ENCODE data around the gene EIF4H. TPM values are rescaled to one million over a fixed set of nuclear protein-coding genes. Genes with fewer than 3 reads are reported as not detected.

The EIF4H gene
- total RNA-seq, 1 experiment from 2014 or later: 318 TPM

DNA sequence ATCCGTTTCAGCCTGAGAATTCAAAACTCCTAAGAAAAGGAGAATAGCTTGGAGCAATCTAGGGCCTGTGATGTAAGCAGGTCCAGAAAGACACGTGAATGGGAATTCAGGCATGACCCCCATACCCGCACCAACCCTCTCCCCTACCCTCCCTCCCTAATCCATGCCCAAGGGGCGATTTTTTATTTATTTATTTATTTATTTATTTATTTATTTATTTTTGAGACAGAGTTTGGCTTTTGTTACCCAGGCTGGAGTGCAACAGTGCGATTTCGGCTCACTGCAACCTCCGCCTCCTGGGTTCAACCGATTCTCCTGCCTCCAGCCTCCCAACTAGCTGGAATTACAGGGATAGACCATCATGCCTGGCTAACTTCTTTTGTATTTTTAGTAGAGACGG is 16.6 kb upstream of the EIF4H start:
- Histone ChIP-seq H3K4me1 (ENCODE audit: control insufficient read depth, insufficient read depth, low read length) (no peaks in the 10 kb centered on the region), H3K27ac (ENCODE audit: low read length) (no peak overlapping the region), H3K27me3 (ENCODE audit: control insufficient read depth, insufficient read depth, low read length) (no peaks in the 10 kb centered on the region), H3K36me3 (ENCODE audit: control insufficient read depth, insufficient read depth, low read length) (no peaks in the 10 kb centered on the region), H3K9me3 (ENCODE audit: control insufficient read depth, insufficient read depth, low read depth, low read length) (no peaks in the 10 kb centered on the region), H3K4me3 (ENCODE audit: low read depth in 2 of 2, low read length in 2 of 2) (no peak overlapping the region)
- TF ChIP-seq POLR2AphosphoS5 (IDR thresholded peaks at IDR 0.05; ENCODE audit: low read depth, low read length) (no peak), TCF7L2 (IDR thresholded peaks at IDR 0.05; ENCODE audit: low read depth, low read length) (no peak), SIN3A (IDR thresholded peaks at IDR 0.05; ENCODE audit: borderline replicate concordance, insufficient read depth, low read depth, low read length) (no peak)
- TF ChIP-seq, protein P1, sequence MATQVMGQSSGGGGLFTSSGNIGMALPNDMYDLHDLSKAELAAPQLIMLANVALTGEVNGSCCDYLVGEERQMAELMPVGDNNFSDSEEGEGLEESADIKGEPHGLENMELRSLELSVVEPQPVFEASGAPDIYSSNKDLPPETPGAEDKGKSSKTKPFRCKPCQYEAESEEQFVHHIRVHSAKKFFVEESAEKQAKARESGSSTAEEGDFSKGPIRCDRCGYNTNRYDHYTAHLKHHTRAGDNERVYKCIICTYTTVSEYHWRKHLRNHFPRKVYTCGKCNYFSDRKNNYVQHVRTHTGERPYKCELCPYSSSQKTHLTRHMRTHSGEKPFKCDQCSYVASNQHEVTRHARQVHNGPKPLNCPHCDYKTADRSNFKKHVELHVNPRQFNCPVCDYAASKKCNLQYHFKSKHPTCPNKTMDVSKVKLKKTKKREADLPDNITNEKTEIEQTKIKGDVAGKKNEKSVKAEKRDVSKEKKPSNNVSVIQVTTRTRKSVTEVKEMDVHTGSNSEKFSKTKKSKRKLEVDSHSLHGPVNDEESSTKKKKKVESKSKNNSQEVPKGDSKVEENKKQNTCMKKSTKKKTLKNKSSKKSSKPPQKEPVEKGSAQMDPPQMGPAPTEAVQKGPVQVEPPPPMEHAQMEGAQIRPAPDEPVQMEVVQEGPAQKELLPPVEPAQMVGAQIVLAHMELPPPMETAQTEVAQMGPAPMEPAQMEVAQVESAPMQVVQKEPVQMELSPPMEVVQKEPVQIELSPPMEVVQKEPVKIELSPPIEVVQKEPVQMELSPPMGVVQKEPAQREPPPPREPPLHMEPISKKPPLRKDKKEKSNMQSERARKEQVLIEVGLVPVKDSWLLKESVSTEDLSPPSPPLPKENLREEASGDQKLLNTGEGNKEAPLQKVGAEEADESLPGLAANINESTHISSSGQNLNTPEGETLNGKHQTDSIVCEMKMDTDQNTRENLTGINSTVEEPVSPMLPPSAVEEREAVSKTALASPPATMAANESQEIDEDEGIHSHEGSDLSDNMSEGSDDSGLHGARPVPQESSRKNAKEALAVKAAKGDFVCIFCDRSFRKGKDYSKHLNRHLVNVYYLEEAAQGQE (IDR thresholded peaks at IDR 0.05; ENCODE audit: insufficient read depth in 1 of 2, low read depth in 2 of 2, low read length in 1 of 2): no peak
- TF ChIP-seq, protein P2, sequence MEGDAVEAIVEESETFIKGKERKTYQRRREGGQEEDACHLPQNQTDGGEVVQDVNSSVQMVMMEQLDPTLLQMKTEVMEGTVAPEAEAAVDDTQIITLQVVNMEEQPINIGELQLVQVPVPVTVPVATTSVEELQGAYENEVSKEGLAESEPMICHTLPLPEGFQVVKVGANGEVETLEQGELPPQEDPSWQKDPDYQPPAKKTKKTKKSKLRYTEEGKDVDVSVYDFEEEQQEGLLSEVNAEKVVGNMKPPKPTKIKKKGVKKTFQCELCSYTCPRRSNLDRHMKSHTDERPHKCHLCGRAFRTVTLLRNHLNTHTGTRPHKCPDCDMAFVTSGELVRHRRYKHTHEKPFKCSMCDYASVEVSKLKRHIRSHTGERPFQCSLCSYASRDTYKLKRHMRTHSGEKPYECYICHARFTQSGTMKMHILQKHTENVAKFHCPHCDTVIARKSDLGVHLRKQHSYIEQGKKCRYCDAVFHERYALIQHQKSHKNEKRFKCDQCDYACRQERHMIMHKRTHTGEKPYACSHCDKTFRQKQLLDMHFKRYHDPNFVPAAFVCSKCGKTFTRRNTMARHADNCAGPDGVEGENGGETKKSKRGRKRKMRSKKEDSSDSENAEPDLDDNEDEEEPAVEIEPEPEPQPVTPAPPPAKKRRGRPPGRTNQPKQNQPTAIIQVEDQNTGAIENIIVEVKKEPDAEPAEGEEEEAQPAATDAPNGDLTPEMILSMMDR (IDR thresholded peaks at IDR 0.05): no peak
- POLR2A ChIA-PET: no interaction called here
- BruUV-seq (replicated peaks): no TSS peak
- intact Hi-C loops (cut with micrococcal nuclease; ENCODE audit: unreplicated experiment): no loop called here
- CTCF ChIA-PET: no interaction called here
- in situ Hi-C loops (cut with HindIII; ENCODE audit: low pct_unique_long_range_greater_than_20kb, low sequenced_read_pairs): no loop called here
- ATAC-seq (no peak), DNase-seq (ENCODE audit: low read depth, low spot score) (no peak)

DNA sequence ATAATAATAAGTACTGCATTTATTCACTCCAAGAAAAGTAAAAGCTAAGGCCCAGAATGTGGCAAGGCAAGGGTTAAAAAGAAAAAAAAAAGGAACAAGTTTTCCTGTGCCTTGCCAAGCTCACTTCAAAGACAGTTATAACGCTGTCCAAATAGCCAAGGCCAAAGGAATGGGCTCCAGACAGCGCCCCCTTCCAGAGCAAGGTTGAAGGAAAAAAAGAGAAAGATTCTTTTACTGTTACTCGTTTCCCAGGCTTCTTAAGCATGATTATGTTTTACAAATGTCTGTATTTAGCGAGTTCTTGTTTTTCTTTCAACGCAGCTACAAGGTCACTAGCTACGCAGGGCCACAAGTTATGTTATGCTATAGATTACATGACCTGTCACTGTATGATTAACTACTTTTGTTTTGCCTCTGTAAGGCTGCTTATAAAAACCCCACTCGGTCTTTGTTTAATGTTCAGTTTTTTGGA is 9.1 kb upstream of the EIF4H start:
- no peaks in the 10 kb centered on the region for H3K4me1 ChIP-seq (ENCODE audit: control insufficient read depth, insufficient read depth, low read length)
- no peak for ATAC-seq
- ChIA-PET CTCF (interaction anchor here (0.6 to 0.7 kb wide), 2 partner anchors 23 to 98 kb away, joined by 3 to 7 read pairs; no protein-coding TSS in a partner anchor), POLR2A (no interaction called here)
- no peak overlapping the region for H3K4me3 ChIP-seq (ENCODE audit: low read depth in 2 of 2, low read length in 2 of 2)
- no peak for TF ChIP-seq POLR2AphosphoS5 (IDR thresholded peaks at IDR 0.05; ENCODE audit: low read depth, low read length)
- no peak for TF ChIP-seq TCF7L2 (IDR thresholded peaks at IDR 0.05; ENCODE audit: low read depth, low read length)
- no peak overlapping the region for H3K27ac ChIP-seq (ENCODE audit: low read length)
- in situ Hi-C loops (cut with HindIII; ENCODE audit: low pct_unique_long_range_greater_than_20kb, low sequenced_read_pairs): no loop called here
- no peaks in the 10 kb centered on the region for H3K9me3 ChIP-seq (ENCODE audit: control insufficient read depth, insufficient read depth, low read depth, low read length)
- H3K27me3 ChIP-seq (ENCODE audit: control insufficient read depth, insufficient read depth, low read length): no peaks in the 10 kb centered on the region
- H3K36me3 ChIP-seq (ENCODE audit: control insufficient read depth, insufficient read depth, low read length): no peaks in the 10 kb centered on the region
- DNase-seq (ENCODE audit: low read depth, low spot score): no peak
- BruUV-seq (replicated peaks): no TSS peak
- intact Hi-C loops (cut with micrococcal nuclease; ENCODE audit: unreplicated experiment): loop anchor here (10.0 kb wide), 1 partner anchor 50 kb away; no protein-coding TSS in a partner anchor

DNA sequence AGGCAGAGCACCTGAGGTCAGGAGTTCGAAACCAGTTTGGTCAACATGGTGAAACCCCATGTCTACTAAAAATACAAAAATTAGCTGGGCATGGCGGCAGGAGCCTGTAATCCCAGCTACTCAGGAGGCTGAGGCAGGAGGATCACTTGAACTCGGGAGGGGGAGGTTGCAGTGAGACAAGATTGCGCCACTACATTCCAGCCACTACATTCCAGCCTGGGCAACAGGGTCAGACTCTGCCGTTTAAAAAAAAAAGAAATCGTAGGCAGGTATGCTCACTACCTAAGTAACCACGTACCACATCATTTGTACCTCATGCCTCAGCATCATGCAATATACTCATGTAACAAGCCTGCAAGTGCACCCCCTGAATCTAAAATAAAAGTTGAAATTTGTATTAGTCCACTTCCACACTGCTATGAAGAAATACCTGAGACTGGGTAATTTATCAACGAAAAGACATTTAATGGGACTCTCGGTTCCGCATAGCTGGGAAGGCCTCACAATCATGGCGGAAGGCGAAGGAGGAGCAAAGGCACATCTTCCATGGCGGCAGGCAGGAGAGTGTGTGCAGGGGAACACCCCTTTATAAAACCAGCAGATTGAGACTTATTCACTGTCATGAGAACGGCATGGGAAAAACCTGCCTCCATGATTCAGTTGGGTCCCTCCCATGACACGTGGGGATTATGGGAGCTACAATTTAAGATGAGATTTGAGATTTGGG is 8.1 kb upstream of the EIF4H start:
- no peaks in the 10 kb centered on the region for H3K36me3 ChIP-seq (ENCODE audit: control insufficient read depth, insufficient read depth, low read length)
- no TSS peak for BruUV-seq (replicated peaks)
- H3K4me1 ChIP-seq (ENCODE audit: control insufficient read depth, insufficient read depth, low read length): no peaks in the 10 kb centered on the region
- ATAC-seq (no peak), DNase-seq (ENCODE audit: low read depth, low spot score) (no peak)
- CTCF ChIA-PET: no interaction called here
- POLR2A ChIA-PET: no interaction called here
- H3K4me3 ChIP-seq (ENCODE audit: low read depth in 2 of 2, low read length in 2 of 2): no peak overlapping the region
- TF ChIP-seq POLR2AphosphoS5 (IDR thresholded peaks at IDR 0.05; ENCODE audit: low read depth, low read length) (no peak), SIN3A (IDR thresholded peaks at IDR 0.05; ENCODE audit: borderline replicate concordance, insufficient read depth, low read depth, low read length) (no peak), TCF7L2 (IDR thresholded peaks at IDR 0.05; ENCODE audit: low read depth, low read length) (no peak)
- TF ChIP-seq, protein P1 (IDR thresholded peaks at IDR 0.05; ENCODE audit: insufficient read depth in 1 of 2, low read depth in 2 of 2, low read length in 1 of 2): no peak
- TF ChIP-seq, protein P2 (IDR thresholded peaks at IDR 0.05): no peak
- in situ Hi-C loops (cut with HindIII; ENCODE audit: low pct_unique_long_range_greater_than_20kb, low sequenced_read_pairs): no loop called here
- no peaks in the 10 kb centered on the region for H3K9me3 ChIP-seq (ENCODE audit: control insufficient read depth, insufficient read depth, low read depth, low read length)
- intact Hi-C loops (cut with micrococcal nuclease; ENCODE audit: unreplicated experiment): loop anchor here (10.0 kb wide), 1 partner anchor 51 kb away; no protein-coding TSS in a partner anchor
- H3K27me3 ChIP-seq (ENCODE audit: control insufficient read depth, insufficient read depth, low read length): no peaks in the 10 kb centered on the region
- no peak overlapping the region for H3K27ac ChIP-seq (ENCODE audit: low read length)

Data from Panc1 (cell line).